H1 (cell line): Measurements from ENCODE around the gene RRP12. TPM values are rescaled to one million over a fixed set of nuclear protein-coding genes. Genes with fewer than 3 reads are reported as not detected.

Source experiments
- CBX8 ChIP-seq: fragments of 300-800, 300-1000 bp; sonication (generic); IDR thresholded peaks from 2 replicates; pipeline ENCODE4 v1.7.1; 2016; ENCODE audit warnings: low read depth, low read length, borderline replicate concordance
- CTCF ChIP-seq, 3 experiments: IDR thresholded peaks; 1 replicate in 2 of 3; 2 replicates in 1 of 3; pipeline versions ENCODE4 v1.5.1 to v1.6.1; 2011; ENCODE audit warnings: low read length in 3 of 3, mild to moderate bottlenecking in 3 of 3, inconsistent platforms in 2 of 3, low read depth in 1 of 3, moderate library complexity in 1 of 3; ENCODE audit not compliant: insufficient read depth in 1 of 3; ENCODE audit errors: control extremely low read depth in 1 of 3
- HDAC2 ChIP-seq, 2 experiments: fragments of 300-600 bp in 1 of 2; sonication (generic) in 1 of 2; IDR thresholded peaks; 2 replicates each; pipeline ENCODE4 v1.6.1; 2011 to 2012; ENCODE audit warnings: low read depth in 2 of 2, low read length in 2 of 2, mild to moderate bottlenecking in 2 of 2, moderate library complexity in 2 of 2, borderline replicate concordance in 1 of 2, inconsistent platforms in 1 of 2
- KDM1A ChIP-seq: fragments of 200-600, 300-600 bp; sonication (generic); IDR thresholded peaks from 2 replicates; pipeline ENCODE4 v1.7.1; 2016; ENCODE audit warnings: mild to moderate bottlenecking, low read length, borderline replicate concordance
- POLR2A ChIP-seq, 2 experiments: IDR thresholded peaks; 1 replicate in 1 of 2; 2 replicates in 1 of 2; pipeline ENCODE4 v1.6.1; 2011; ENCODE audit warnings: low read depth in 2 of 2, low read length in 2 of 2, mild to moderate bottlenecking in 2 of 2; ENCODE audit errors: control extremely low read depth in 1 of 2
- RAD21 ChIP-seq, 2 experiments: IDR thresholded peaks in 1 of 2; conservative IDR thresholded peaks in 1 of 2; 2 replicates each; pipeline ENCODE4 v1.6.1; 2011; ENCODE audit warnings: low read depth in 2 of 2, low read length in 2 of 2, improper control_type of control experiment in 1 of 2, inconsistent platforms in 1 of 2, mild to moderate bottlenecking in 1 of 2, moderate library complexity in 1 of 2
- SP4 ChIP-seq: IDR thresholded peaks from 2 replicates; pipeline ENCODE4 v1.6.1; 2012; ENCODE audit warnings: low read length, inconsistent platforms
- polyA plus RNA-seq, 7 experiments: library from polyadenylated mRNA; depleted of rRNA in 3 of 7; stranded (reverse) in 5 of 7; unstranded in 2 of 7; fragments of >200 nt in 5 of 7; fragments of 200-250 nt in 2 of 7; gene quantifications; 1 replicate in 5 of 7; 2 replicates in 1 of 7; 4 replicates in 1 of 7; pipeline versions ENCODE4 v1.2.1 to v1.2.3, GENCODE V29; 2011 to 2013; ENCODE audit warnings: missing spikeins in 2 of 7, mixed read lengths in 2 of 7
- total RNA-seq: library from RNA; stranded (reverse); fragmentation: NEBNext Ultra II Directional; extraction: Animal tissue kit (Norgen Biotek cat#: 25700); gene quantifications from 2 replicates; pipeline ENCODE4 v1.2.1, GENCODE V29; 2021

Gene RRP12
- total and polyA plus RNA-seq, 2 of the 8 experiments (the other 6 are each of a cell fraction or from before 2014, with no cell fraction given): 21.0 to 65.8 TPM

GRCh38 chr10:97336942-97337831 lies 64.0 kb downstream of the RRP12 start (continued):
- TF ChIP-seq SP4 (peak; percentile 61), KDM1A (peak; percentile 17; the same call in 1 of the 2 replicates), CTCF (IDR thresholded peaks at IDR 0.05; ENCODE audit: control extremely low read depth in 1 of 3, insufficient read depth in 1 of 3, low read depth in 1 of 3, low read length in 3 of 3) (no peak), HDAC2 (IDR thresholded peaks at IDR 0.05; ENCODE audit: borderline replicate concordance in 1 of 2, low read depth in 2 of 2, low read length in 2 of 2) (peak; percentile 74 to 92; a peak in 2 of 4 replicates), POLR2A (IDR thresholded peaks at IDR 0.05; ENCODE audit: control extremely low read depth in 1 of 2, low read depth in 2 of 2, low read length in 2 of 2) (peak in 1 of 2 experiments; percentile 34; a peak in 1 of 3 replicates), RAD21 (IDR thresholded peaks at IDR 0.05 in 1 of 2, conservative IDR thresholded peaks at IDR 0.05 in 1 of 2; ENCODE audit: low read depth in 2 of 2, low read length in 2 of 2) (no peak; a peak in 1 of 4 replicates), CBX8 (no peak)
